Measurements from ENCODE around the gene MCAM. TPM values are rescaled to one million over a fixed set of nuclear protein-coding genes. Genes with fewer than 3 reads are reported as not detected.

MCAM gene
- total RNA-seq, 1 donor from 2014 or later = 78.3 TPM

DNA sequence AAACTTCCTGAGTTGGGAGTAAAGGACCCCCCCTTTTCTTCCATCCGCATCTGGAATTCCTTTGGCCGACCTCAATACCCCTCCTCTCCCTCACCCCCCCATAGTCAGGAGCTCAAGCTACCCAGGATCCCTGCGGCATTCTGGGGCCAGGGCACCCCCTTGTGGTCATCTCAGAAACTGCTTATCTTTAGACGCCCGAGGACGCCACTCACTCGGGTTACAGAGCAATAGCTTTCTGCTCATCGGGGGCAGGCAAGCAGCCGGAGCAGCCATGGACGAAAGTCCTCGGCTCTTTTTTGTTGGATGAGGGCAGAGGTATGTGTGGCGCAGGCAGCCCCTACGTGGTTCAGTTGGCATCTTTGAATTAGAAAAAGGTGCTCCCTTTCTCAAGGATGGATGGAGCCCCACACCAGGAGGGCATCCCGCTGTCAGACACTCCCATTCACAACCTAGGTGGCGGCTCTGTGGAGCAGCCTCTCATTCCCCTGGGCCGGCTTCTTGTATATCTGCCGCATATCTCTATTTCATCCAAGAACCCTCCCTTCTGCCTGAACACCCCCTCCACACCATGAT, 21.5 kb upstream of the MCAM start:
- peaks cover 45% of the 10 kb centered on the region for H3K4me1 Mint-ChIP-seq (ENCODE audit: unreplicated experiment)
- no peak overlapping the region for H3K4me3 Mint-ChIP-seq (ENCODE audit: unreplicated experiment)
- TF ChIP-seq, protein P1, sequence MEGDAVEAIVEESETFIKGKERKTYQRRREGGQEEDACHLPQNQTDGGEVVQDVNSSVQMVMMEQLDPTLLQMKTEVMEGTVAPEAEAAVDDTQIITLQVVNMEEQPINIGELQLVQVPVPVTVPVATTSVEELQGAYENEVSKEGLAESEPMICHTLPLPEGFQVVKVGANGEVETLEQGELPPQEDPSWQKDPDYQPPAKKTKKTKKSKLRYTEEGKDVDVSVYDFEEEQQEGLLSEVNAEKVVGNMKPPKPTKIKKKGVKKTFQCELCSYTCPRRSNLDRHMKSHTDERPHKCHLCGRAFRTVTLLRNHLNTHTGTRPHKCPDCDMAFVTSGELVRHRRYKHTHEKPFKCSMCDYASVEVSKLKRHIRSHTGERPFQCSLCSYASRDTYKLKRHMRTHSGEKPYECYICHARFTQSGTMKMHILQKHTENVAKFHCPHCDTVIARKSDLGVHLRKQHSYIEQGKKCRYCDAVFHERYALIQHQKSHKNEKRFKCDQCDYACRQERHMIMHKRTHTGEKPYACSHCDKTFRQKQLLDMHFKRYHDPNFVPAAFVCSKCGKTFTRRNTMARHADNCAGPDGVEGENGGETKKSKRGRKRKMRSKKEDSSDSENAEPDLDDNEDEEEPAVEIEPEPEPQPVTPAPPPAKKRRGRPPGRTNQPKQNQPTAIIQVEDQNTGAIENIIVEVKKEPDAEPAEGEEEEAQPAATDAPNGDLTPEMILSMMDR (IDR thresholded peaks at IDR 0.05; ENCODE audit: unreplicated experiment) = peak; percentile 89
- no peaks in the 10 kb centered on the region for H3K36me3 Mint-ChIP-seq (ENCODE audit: low read depth, unreplicated experiment)
- DNase-seq (ENCODE audit: low spot score) = peak; percentile 83
- H3K27me3 Mint-ChIP-seq (ENCODE audit: unreplicated experiment) = peaks cover 17% of the 10 kb centered on the region
- H3K9me3 Mint-ChIP-seq (ENCODE audit: unreplicated experiment) = no peaks in the 10 kb centered on the region
- no peak overlapping the region for H3K27ac Mint-ChIP-seq (ENCODE audit: unreplicated experiment)

DNA sequence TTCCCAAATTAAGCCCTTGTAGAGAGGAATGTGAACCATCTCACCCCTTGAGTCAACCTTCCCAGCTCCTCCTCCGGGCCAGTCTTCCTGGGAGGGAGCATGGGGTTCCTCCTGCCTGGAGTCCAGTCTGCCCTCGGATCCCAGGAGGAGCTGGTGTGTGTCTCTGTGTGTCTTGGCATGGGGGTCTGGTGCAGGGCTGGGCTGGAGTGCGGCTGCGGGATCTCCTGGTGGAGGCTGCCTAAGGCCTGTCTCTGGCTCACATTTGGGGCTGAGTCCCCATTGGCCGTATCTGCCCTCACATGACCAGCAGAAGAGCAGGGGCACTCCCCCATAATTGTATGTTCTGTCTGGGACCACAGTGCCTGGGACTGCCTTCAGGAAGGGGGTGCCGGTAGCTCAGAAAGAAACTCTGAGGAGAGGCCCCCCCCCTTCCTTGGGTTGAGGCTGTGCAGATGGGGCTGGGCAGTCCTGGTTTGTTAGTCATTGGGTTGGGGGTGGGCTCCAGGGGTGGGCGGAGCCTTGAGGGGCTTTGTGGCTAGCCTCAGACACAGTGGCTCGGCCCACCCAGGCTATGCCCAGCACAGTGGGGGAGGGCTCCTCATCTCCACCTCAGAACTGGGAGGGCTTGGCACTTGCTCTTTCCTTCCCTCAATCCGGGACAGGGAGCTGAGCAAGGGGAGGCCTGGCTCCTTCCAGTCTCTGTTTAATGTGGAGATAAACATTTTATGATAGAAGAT, 20.8 kb upstream of the MCAM start:
- Mint-ChIP-seq H3K27ac (ENCODE audit: unreplicated experiment) (no peak overlapping the region), H3K27me3 (ENCODE audit: unreplicated experiment) (peaks cover 12% of the 10 kb centered on the region), H3K4me1 (ENCODE audit: unreplicated experiment) (peaks cover 43% of the 10 kb centered on the region), H3K36me3 (ENCODE audit: low read depth, unreplicated experiment) (no peaks in the 10 kb centered on the region), H3K9me3 (ENCODE audit: unreplicated experiment) (no peaks in the 10 kb centered on the region), H3K4me3 (ENCODE audit: unreplicated experiment) (no peak overlapping the region)
- no peak for DNase-seq (ENCODE audit: low spot score)
- TF ChIP-seq, protein P1 (IDR thresholded peaks at IDR 0.05; ENCODE audit: unreplicated experiment) = no peak

DNA sequence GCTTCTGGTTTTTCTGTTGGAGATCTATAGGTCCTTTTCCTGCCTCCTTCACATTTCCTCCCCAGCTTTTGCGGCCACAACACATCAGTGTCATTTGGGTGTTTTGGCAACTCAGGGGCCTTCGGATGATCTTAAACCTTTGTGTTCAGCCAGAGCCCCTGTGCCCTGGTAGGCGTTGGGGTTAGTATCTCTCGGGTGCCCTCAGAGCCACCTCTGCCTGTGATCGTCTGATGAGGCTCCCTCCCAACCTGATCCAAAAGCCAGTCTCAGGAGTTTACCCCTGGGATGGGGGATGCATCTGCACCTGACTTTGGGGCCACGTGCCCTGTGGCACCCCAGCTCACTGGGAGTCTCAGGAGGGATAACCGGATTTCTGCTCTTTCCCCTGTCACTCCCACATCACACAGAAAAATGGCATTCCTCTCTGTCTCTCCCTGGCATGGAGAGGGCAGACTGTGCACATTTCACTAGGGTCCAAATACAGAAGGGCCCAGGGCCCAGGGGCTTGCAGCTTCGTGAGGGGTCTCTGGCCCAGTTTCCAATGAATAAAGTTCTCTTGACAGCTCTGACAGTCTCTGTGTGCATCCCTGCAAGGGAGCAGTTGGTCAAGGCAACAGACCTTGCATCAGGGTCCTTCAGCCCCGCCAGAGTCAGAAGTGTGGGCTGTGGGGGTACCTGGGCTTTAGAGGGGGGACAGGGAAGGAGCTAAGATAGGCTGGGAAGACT, 20.0 kb upstream of the MCAM start:
- Mint-ChIP-seq H3K4me1 (ENCODE audit: unreplicated experiment) (peaks cover 43% of the 10 kb centered on the region), H3K27ac (ENCODE audit: unreplicated experiment) (no peak overlapping the region), H3K36me3 (ENCODE audit: low read depth, unreplicated experiment) (no peaks in the 10 kb centered on the region), H3K27me3 (ENCODE audit: unreplicated experiment) (peaks cover 12% of the 10 kb centered on the region), H3K9me3 (ENCODE audit: unreplicated experiment) (no peaks in the 10 kb centered on the region), H3K4me3 (ENCODE audit: unreplicated experiment) (peak overlapping the region; percentile 56)
- TF ChIP-seq, protein P1 (IDR thresholded peaks at IDR 0.05; ENCODE audit: unreplicated experiment) = no peak
- DNase-seq (ENCODE audit: low spot score) = no peak

DNA sequence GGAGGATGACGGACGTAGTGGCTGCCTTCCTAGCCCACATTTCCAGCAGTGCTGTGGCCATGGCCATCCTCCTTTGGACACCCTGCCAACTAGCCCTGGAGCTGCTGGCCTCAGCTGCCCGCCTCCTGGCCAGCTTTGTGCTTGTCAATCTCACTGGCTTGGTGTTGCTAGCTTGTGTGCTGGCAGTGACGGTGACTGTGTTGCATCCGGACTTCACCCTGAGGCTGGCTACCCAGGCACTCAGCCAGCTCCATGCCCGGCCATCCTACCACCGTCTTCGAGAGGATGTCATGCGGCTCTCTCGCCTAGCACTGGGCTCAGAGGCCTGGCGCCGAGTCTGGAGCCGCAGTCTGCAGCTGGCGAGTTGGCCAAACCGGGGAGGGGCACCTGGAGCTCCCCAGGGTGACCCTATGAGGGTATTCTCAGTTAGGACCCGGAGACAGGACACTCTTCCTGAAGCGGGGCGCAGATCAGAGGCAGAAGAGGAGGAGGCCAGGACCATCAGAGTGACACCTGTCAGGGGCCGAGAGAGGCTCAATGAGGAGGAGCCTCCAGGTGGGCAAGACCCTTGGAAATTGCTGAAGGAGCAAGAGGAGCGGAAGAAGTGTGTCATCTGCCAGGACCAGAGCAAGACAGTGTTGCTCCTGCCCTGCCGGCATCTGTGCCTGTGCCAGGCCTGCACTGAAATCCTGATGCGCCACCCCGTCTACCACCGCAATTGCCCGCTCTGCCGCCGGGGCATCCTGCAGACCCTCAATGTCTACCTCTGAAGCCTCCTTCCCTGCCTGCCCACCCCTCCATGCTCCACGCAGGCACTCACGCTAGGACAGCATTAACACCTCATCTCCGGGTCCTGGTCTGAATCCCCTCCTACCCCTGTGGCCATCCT, 19.0 kb upstream of the MCAM start:
- Mint-ChIP-seq H3K36me3 (ENCODE audit: low read depth, unreplicated experiment) (no peaks in the 10 kb centered on the region), H3K4me1 (ENCODE audit: unreplicated experiment) (peaks cover 39% of the 10 kb centered on the region), H3K9me3 (ENCODE audit: unreplicated experiment) (no peaks in the 10 kb centered on the region), H3K27ac (ENCODE audit: unreplicated experiment) (no peak overlapping the region), H3K4me3 (ENCODE audit: unreplicated experiment) (peak overlapping the region; percentile 65), H3K27me3 (ENCODE audit: unreplicated experiment) (peaks cover 7% of the 10 kb centered on the region)
- no peak for DNase-seq (ENCODE audit: low spot score)
- TF ChIP-seq, protein P1 (IDR thresholded peaks at IDR 0.05; ENCODE audit: unreplicated experiment) = no peak
